CD4-positive, alpha-beta T cell (primary cell): ENCODE measurements around the gene GULP1. TPM values are rescaled to one million over a fixed set of nuclear protein-coding genes. Genes with fewer than 3 reads are reported as not detected.

Experiments used
- ATAC-seq: fragments of 200-7000 bp; cut with Tn5 transposase; one replicate; pipeline ENCODE4 v1.10.0; 2022; ENCODE audit warnings: mild to moderate bottlenecking; ENCODE audit not compliant: poor library complexity
- CTCF ChIA-PET: fragments of 350-600 bp; sonication (Branson Sonifier 250); formaldehyde crosslinking; loops from one replicate; lab custom pipeline; 2021; ENCODE audit warnings: antibody characterized with exemption, inconsistent platforms; lab: Charles Lee
- POLR2A ChIA-PET: fragments of 350-600 bp; sonication (Branson Sonifier 250); formaldehyde crosslinking; loops from one replicate; lab custom pipeline; 2021; ENCODE audit warnings: antibody characterized with exemption, inconsistent platforms; lab: Charles Lee
- DNase-seq, 14 experiments: peaks; one replicate each; pipeline ENCODE4 v3.0.0-alpha.2; 2013 to 2020; ENCODE audit warnings: mixed read lengths in 2 of 14
- H3K27ac ChIP-seq, 2 donors: one replicate each; pipeline versions ENCODE4 v1.5.1 to v1.7.0; 2013; ENCODE audit warnings: low read length in 2 of 2, low read depth in 1 of 2, mild to moderate bottlenecking in 1 of 2
- H3K27me3 ChIP-seq, 2 experiments: 1 replicate in 1 of 2; 2 replicates in 1 of 2; pipeline versions ENCODE4 v1.6.1 to v1.7.0; 2013; ENCODE audit warnings: low read length in 2 of 2, control low read depth in 1 of 2, mild to moderate bottlenecking in 1 of 2, moderate library complexity in 1 of 2; ENCODE audit not compliant: insufficient read depth in 2 of 2, control insufficient read depth in 1 of 2
- H3K36me3 ChIP-seq: one replicate; pipeline ENCODE4 v1.6.1; 2013; ENCODE audit warnings: low read length, control low read depth; ENCODE audit not compliant: insufficient read depth
- H3K4me1 ChIP-seq: one replicate; pipeline ENCODE4 v1.6.1; 2013; ENCODE audit warnings: low read length, control low read depth; ENCODE audit not compliant: insufficient read depth
- H3K4me3 ChIP-seq: one replicate; pipeline ENCODE4 v1.5.1; 2013; ENCODE audit warnings: mild to moderate bottlenecking, low read length, moderate library complexity
- H3K9me3 ChIP-seq, 2 experiments: 1 replicate in 1 of 2; 2 replicates in 1 of 2; pipeline versions ENCODE4 v1.6.1 to v1.7.0; 2013; ENCODE audit warnings: low read length in 2 of 2, mild to moderate bottlenecking in 2 of 2, control low read depth in 1 of 2, moderate library complexity in 1 of 2; ENCODE audit not compliant: control insufficient read depth in 1 of 2, insufficient read depth in 1 of 2
- H3K27ac Mint-ChIP-seq: one replicate; pipeline ENCODE4 v1.8.0; 2020; ENCODE audit warnings: mixed read lengths
- H3K27me3 Mint-ChIP-seq: one replicate; pipeline ENCODE4 v1.8.0; 2021; ENCODE audit warnings: mixed read lengths
- H3K36me3 Mint-ChIP-seq: one replicate; pipeline ENCODE4 v1.8.0; 2021; ENCODE audit warnings: low read depth, mixed read lengths
- H3K4me1 Mint-ChIP-seq: one replicate; pipeline ENCODE4 v1.8.0; 2021; ENCODE audit warnings: low read depth, mixed read lengths
- H3K4me3 Mint-ChIP-seq: one replicate; pipeline ENCODE4 v1.8.0; 2020; ENCODE audit warnings: mild to moderate bottlenecking, mixed read lengths
- H3K9me3 Mint-ChIP-seq: one replicate; pipeline ENCODE4 v1.8.0; 2020; ENCODE audit warnings: mixed read lengths
- intact Hi-C, 2 experiments: fragments of 100-400 bp; cut with DNase I in 1 of 2; cut with micrococcal nuclease in 1 of 2; formaldehyde crosslinking; loops; one replicate each; pipeline versions ENCODE4 v1.15.1 to v1.9.0; 2023 to 2025; cut with DNase I, micrococcal nuclease
- total RNA-seq, 174 experiments: library from RNA in 2 of 174; stranded (reverse) in 2 of 174; gene quantifications; one replicate each; pipeline ENCODE4 v1.2.3 and lab custom pipeline; 2021 to 2026
- TF ChIP-seq, protein P1 (sequence below): fragments of 200-600 bp; IDR thresholded peaks from one replicate; pipeline ENCODE4 v1.8.0; 2022; ENCODE audit warnings: antibody characterized with exemption, mild to moderate bottlenecking

The GULP1 gene
- total RNA-seq, 2 experiments from 2014 or later, result not detected

DNA sequence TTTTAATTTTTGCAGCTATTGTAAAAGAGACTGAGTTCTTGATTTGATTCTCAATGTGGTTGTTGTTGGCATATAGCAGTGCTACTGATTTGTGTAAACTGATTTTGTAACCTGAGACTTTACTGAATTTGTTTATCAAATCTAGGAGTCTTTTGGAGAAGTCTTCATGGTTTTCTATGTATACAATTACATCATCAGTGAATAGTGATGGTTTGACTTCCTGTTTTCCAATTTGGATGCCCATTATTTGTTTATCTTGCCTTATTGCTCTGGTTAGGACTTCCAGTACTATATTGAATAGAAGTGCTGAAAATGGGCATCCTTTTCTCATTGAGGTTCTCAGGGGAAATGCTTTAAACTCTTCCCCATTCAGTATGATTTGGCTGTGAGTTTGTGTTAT, 99.7 kb downstream of the GULP1 start:
- Mint-ChIP-seq H3K9me3 (peaks cover 2% of the 10 kb centered on the region), H3K27ac (no peak overlapping the region), H3K27me3 (no peaks in the 10 kb centered on the region), H3K4me3 (no peak overlapping the region), H3K36me3 (no peaks in the 10 kb centered on the region), H3K4me1 (no peaks in the 10 kb centered on the region)
- ATAC-seq, result no peak
- TF ChIP-seq, protein P1, sequence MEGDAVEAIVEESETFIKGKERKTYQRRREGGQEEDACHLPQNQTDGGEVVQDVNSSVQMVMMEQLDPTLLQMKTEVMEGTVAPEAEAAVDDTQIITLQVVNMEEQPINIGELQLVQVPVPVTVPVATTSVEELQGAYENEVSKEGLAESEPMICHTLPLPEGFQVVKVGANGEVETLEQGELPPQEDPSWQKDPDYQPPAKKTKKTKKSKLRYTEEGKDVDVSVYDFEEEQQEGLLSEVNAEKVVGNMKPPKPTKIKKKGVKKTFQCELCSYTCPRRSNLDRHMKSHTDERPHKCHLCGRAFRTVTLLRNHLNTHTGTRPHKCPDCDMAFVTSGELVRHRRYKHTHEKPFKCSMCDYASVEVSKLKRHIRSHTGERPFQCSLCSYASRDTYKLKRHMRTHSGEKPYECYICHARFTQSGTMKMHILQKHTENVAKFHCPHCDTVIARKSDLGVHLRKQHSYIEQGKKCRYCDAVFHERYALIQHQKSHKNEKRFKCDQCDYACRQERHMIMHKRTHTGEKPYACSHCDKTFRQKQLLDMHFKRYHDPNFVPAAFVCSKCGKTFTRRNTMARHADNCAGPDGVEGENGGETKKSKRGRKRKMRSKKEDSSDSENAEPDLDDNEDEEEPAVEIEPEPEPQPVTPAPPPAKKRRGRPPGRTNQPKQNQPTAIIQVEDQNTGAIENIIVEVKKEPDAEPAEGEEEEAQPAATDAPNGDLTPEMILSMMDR, result no peak
- ChIA-PET CTCF (no interaction called here), POLR2A (no interaction called here)
- H3K27ac ChIP-seq, result no peak overlapping the region
- no peak overlapping the region for H3K4me3 ChIP-seq
- intact Hi-C loops, result no loop called here
- H3K4me1 ChIP-seq, result no peaks in the 10 kb centered on the region
- H3K9me3 ChIP-seq, result peaks cover 0 to 8% of the 10 kb centered on the region in 2 experiments
- H3K36me3 ChIP-seq, result no peaks in the 10 kb centered on the region
- DNase-seq, result no peak
- H3K27me3 ChIP-seq, result no peaks in the 10 kb centered on the region

DNA sequence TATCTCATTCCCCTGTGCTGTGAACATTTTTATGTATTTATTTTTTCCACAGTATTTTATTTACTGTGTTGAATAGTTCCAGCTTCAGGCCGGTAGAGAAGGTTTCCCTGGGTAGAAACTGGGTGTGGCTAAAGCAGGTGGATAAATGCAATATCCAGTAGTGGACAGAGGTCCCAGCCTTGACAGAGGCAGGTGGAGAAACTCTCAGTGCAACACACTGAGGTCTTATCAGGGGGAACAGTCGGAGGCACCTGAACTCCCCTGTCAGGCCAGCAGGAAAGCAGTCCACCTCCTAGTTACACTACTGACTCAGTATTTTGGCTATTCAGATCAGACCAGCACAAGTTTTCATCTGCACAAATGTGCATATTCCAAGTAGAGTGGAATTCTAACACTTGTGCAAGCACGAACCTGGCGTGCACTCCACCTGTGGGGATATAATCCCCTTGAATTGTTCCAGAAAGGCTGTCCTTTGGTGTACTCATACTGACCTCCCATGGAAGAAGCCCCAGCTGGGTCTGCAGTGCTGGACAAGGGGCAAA, 103.3 kb downstream of the GULP1 start:
- intact Hi-C loops, result no loop called here
- DNase-seq (no peak), ATAC-seq (no peak)
- no peaks in the 10 kb centered on the region for H3K4me1 Mint-ChIP-seq
- POLR2A ChIA-PET, result no interaction called here
- CTCF ChIA-PET, result no interaction called here
- Histone ChIP-seq H3K4me1 (no peaks in the 10 kb centered on the region), H3K9me3 (peaks cover 0 to 11% of the 10 kb centered on the region in 2 experiments), H3K27me3 (no peaks in the 10 kb centered on the region), H3K36me3 (no peaks in the 10 kb centered on the region), H3K4me3 (no peak overlapping the region), H3K27ac (no peak overlapping the region)
- H3K4me3 Mint-ChIP-seq, result no peak overlapping the region
- peaks cover 2% of the 10 kb centered on the region for H3K9me3 Mint-ChIP-seq
- H3K27ac Mint-ChIP-seq, result no peak overlapping the region
- TF ChIP-seq, protein P1, result no peak
- H3K27me3 Mint-ChIP-seq, result peaks cover 3% of the 10 kb centered on the region
- no peaks in the 10 kb centered on the region for H3K36me3 Mint-ChIP-seq

DNA sequence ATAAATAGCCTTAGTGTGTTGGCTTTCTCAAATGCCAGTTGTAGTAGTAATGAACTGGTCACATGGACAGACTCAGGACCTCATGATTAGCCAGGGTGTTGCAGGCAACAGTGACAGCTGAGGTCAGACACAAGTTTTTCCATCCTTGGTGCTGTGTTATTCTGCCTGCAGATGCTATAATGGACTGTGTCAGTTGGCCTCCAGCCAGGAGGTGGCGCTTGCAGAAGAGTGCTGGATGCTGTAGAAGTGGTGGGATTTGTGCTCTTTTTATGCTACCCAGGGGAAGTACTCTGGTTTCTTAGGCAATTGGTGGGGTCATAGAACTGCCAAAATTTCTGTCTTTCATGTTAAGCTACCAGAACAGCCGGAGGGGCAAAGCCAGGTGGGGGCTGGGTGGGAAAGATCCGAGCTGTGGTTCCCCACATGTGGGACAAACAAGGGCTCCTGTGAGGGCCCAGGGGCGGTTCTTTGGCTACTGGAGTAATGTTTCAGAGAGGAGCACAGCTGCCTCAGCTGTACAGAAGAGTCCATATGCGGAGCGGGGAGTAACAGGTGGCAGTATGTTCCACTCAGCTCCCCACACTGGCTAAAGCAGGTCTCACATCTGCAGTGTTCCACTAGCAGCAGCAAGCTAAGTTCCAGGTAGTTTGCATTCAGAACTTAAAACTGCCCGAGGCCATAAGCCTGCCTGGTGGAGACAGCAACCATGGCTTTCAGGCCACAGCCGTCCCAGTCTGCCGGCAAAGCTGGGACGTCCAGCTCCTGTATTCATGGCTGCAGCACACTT, 104.4 kb downstream of the GULP1 start:
- no peaks in the 10 kb centered on the region for H3K4me1 Mint-ChIP-seq

More for the DNA sequence above, 104.4 kb downstream of the GULP1 start:
- DNase-seq, result no peak
- H3K9me3 Mint-ChIP-seq, result peaks cover 2% of the 10 kb centered on the region
- POLR2A ChIA-PET, result no interaction called here
- intact Hi-C loops, result no loop called here
- no peak for ATAC-seq
- H3K27ac Mint-ChIP-seq, result no peak overlapping the region
- Histone ChIP-seq H3K4me3 (no peak overlapping the region), H3K27ac (no peak overlapping the region), H3K9me3 (peaks cover 0 to 11% of the 10 kb centered on the region in 2 experiments), H3K4me1 (no peaks in the 10 kb centered on the region), H3K27me3 (no peaks in the 10 kb centered on the region), H3K36me3 (no peaks in the 10 kb centered on the region)
- no peaks in the 10 kb centered on the region for H3K36me3 Mint-ChIP-seq
- H3K27me3 Mint-ChIP-seq, result peaks cover 3% of the 10 kb centered on the region
- TF ChIP-seq, protein P1, result no peak
- no peak overlapping the region for H3K4me3 Mint-ChIP-seq
- CTCF ChIA-PET, result no interaction called here
